ENCODE data around the gene REPS2.

GRCh38 chrX:17030580-17031270 is 84.3 kb downstream of the REPS2 start:
- TF ChIP-seq, protein P1, sequence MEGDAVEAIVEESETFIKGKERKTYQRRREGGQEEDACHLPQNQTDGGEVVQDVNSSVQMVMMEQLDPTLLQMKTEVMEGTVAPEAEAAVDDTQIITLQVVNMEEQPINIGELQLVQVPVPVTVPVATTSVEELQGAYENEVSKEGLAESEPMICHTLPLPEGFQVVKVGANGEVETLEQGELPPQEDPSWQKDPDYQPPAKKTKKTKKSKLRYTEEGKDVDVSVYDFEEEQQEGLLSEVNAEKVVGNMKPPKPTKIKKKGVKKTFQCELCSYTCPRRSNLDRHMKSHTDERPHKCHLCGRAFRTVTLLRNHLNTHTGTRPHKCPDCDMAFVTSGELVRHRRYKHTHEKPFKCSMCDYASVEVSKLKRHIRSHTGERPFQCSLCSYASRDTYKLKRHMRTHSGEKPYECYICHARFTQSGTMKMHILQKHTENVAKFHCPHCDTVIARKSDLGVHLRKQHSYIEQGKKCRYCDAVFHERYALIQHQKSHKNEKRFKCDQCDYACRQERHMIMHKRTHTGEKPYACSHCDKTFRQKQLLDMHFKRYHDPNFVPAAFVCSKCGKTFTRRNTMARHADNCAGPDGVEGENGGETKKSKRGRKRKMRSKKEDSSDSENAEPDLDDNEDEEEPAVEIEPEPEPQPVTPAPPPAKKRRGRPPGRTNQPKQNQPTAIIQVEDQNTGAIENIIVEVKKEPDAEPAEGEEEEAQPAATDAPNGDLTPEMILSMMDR (IDR thresholded peaks at IDR 0.05) = no peak
- no peak for TF ChIP-seq SIN3A (IDR thresholded peaks at IDR 0.05; ENCODE audit: borderline replicate concordance, insufficient read depth, low read depth, low read length)

All from Panc1 (cell line).